UCSD-AML1 (cell line): ENCODE measurements around the gene KIAA0825.

Source experiments
- DNase-seq: peaks from one replicate; lab custom pipeline; 2025; ENCODE audit not compliant: unreplicated experiment; lab: John Stamatoyannopoulos, UW

Gene KIAA0825

GRCh38 chr5:94457788-94458187, 160.6 kb downstream of the KIAA0825 start:
- DNase-seq = no peak

- DNase-seq = no peak
These were observed 172.7 kb downstream of the KIAA0825 start for GRCh38 chr5:94445726-94446125.

DNA sequence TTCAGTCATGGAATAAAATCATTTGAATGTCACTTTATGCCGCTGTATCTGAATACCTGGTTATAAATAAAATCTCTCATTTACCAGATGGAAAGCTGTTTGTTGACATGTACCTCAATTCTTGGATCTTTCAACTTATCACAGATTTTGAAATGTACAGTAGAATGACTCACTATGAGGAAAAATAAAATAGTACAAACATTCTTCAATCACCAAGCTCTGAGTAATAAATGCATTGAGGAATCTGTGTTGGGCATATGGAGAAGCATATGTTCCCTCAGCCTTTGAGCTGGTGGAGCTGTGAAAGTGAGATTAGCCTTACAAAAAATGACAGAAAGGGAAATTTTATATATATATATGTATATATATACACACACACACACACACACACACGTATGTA, 175.4 kb downstream of the KIAA0825 start:
- no peak for DNase-seq

GRCh38 chr5:94442076-94442475, 176.3 kb downstream of the KIAA0825 start:
- no peak for DNase-seq

DNA sequence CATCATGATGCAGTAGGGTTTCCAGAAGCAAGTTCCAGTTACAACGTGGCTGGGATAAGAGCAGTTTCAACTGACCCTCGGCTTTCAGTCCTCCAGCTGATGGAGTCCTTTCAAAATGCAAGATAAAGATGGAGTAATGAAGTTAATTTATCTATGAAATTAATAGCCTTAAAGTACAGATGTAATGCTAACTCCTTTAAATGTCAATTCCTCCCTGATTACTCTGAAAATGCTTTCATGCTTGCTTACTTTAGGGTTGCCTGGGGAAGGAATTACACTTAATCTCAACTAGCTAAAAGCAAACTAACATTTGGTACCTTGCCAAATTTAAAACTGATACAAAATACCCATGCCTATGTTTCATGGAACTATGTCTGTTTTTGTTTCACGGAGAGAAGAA, 178.4 kb downstream of the KIAA0825 start:
- DNase-seq = no peak

DNA sequence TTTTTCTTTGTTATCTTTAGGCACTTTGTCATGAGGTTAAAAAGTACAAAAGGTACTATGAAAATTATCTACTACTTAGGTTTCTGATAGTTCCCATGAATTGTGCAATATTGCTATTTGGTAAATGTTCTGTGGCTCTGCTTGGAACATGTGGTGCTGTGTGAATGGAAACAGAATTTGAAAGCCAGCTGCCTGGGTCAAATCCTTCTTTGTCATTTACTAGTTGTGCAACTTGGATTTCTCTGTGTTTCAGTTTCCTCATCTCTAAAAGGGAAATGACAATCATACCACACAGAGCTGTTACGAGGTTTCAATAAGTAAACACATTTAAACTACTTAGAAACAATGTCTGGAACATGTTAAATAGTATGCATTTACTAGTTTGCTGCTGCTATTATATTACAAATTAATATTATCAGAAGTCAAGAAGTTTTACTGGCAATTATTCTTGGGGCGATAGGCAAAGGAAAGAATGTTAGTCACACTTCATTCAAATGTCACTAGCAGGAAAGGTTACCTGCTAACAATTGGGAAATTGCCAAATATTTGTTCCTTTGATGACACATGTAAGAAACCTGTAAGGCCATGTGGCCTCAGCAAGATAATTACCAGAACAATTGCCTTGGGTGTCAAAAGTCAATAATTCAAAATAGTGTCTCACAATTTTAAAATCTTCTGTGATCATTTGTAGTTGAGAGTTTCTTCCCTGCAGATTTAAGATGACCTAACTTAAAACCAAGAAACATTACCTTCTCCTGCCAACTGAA, 184.8 kb downstream of the KIAA0825 start:
- DNase-seq = no peak

- DNase-seq = no peak
These were observed 185.9 kb downstream of the KIAA0825 start for GRCh38 chr5:94432499-94432898.

DNA sequence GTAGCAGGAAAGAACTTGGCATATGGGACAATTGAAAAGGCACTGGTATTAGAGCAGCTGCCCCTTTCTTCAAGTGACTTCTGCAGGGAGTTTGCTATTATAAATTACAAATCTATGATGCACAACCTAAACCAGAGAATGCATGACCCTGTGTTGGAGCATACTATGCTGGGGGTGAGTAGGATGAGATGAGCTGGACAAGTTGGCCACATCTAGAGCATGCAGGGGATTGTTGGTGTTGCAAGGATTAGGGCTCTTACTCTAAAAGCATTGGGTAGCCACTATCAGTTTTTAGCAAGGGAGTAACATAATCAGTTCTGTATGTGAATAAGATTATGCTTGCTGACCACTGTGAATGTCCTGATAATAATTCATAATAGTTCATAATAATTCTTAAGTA, 186.7 kb downstream of the KIAA0825 start:
- no peak for DNase-seq

GRCh38 chr5:94429566-94429965, 188.8 kb downstream of the KIAA0825 start:
- DNase-seq = no peak

DNA sequence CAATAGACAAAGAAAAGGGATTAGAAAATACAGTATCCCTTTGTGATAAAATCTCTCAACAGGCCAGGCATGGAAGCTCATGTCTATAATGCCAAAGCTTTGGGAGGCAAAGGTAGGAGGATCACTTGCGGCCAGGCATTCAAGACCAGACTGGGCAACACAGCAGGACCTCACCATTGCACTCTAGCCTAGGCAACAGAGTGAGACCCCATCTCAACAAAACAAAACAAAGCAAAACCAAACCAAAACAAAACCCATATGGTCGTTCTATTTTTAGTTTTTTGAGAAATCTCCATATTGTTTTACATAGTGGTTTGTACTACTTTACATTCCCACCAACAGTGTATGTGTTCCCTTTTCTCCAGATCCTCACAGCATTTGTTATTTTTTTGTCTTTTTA, 193.0 kb downstream of the KIAA0825 start:
- DNase-seq = no peak

DNA sequence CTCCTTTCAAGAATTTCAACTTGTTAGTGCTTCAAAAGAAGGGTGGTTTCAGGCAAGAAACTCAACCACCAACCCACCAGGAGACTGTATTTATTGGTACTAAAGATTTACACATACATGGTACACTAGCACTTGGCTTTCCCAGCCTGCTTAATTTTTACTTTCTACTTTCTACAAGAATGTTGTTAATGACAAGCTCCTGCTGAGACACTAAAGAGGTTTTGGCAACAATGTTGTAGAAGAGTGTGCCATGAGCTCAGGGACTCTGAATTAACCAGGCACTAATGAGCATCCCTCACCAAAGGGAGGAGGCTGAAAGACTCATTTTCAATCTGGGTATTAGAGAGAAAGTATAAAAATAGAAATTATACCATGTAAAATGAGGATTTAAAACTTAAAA, 195.0 kb downstream of the KIAA0825 start:
- DNase-seq = no peak

DNA sequence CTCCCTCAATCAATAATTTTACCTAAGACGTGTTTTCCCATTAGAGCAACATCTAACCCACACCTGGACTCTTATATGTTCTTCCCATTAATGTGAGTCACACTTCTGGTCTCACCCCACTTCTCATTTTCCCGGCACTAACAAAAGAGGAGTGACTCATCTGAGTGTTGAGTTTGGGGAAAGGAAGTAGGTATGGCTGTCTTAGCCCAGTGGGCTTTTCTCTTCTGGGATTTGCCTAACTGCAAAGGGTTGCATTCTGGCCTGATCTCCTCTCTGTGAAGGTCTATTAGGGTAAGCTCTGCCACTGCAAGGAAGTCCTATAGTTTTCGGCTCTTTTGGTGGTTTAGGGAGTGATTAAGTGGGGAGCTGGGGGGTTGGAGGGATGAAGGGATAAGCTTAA, 195.6 kb downstream of the KIAA0825 start:
- DNase-seq = no peak

GRCh38 chr5:94420885-94421284, 197.5 kb downstream of the KIAA0825 start:
- no peak for DNase-seq

DNA sequence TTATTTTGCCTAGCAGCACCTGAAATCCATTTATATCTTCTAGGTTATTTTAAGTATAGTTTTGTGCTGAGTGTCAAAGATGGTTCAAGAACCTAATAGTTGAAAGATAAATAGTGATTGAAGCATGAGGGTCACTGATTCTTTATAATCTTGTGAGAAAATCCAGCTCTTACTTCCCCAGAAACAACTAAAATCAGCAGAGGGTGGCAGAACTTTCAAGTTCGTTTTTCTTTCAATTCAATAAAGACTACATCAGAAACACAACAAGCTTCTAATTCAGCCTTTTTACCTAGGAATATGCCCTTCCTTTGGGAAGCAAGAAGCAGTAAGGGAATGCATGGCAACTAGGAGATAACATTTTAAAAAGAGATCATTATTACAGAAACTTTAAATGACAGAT, 202.6 kb downstream of the KIAA0825 start:
- no peak for DNase-seq

- DNase-seq = no peak
These were observed 209.0 kb downstream of the KIAA0825 start for GRCh38 chr5:94409440-94409839.

DNA sequence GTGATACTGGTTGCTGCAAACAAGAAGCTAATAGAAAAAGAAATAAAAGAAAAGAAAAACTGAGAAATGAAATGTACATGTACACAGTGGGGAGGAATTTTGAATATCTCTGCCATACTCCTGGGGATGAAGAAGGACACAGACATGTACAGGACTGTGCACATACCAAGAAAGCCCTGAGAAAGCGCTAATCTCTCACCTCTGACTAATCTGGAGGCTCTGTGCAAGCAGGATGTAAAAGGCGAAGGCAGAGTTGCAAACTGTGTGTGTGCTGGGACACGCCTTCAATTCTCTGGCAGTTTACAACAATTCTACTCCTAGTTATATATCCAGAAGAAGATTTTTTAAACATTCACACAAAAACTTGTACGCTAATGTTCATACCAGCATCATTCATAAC, 211.4 kb downstream of the KIAA0825 start:
- DNase-seq = no peak

DNA sequence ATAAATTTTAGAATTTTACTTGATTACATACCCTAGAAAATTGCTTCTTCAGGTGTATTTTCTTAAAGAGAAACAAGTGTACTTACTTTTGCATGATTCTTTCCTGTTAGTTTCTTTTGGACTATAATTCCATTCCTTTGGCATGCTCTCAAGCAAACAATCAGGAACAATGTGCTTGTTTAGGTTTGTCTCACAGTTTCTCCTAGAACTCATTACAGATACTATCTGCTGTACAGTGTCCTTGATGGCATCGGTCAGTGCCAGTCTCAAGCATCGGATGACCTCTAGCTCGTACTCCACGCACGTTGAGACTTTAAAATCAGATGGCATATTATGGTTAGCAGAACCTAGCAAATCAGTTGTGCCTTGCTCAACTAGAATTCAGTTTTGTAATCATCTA, 214.9 kb downstream of the KIAA0825 start:
- DNase-seq = no peak

DNA sequence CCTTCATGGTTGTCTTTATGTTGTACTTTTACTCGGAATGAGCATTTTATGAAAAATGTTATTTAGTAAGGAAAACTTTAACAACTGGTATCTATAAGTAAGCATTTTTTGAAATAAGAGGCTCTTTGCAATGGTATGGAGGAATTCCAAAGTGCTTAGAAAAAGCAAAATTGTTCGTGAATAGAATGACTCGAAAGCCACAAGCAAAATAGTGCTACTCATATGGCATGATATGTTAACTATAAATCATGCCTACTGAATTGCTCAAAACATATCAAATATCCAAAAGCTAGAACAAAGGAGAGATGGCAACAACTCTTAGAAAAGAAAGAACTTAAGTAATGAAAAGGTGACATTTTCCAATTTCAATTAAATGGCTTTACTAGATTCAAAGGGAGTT, 216.3 kb downstream of the KIAA0825 start:
- no peak for DNase-seq

DNA sequence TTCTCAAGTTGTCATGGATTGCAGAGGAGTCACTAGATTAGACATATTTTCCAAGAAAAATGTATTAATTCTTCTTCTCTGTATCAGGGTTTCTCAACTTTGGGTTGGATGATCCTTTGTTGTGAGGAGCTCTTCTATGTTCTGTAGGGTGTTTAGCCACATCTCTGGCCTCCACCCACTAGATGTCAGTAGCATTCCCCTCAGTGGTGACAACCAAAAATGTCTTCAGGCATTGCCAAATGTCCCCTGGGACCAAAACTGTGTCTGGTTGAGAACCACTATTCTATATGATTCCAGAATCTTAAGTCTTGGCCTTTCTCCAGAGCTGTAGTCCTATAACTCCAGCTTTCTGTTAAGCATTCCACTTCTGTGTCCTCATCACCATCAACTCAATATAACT, 220.9 kb downstream of the KIAA0825 start:
- no peak for DNase-seq

GRCh38 chr5:94396687-94397086, 221.7 kb downstream of the KIAA0825 start:
- no peak for DNase-seq

GRCh38 chr5:94395468-94395867, 222.9 kb downstream of the KIAA0825 start:
- DNase-seq = no peak

DNA sequence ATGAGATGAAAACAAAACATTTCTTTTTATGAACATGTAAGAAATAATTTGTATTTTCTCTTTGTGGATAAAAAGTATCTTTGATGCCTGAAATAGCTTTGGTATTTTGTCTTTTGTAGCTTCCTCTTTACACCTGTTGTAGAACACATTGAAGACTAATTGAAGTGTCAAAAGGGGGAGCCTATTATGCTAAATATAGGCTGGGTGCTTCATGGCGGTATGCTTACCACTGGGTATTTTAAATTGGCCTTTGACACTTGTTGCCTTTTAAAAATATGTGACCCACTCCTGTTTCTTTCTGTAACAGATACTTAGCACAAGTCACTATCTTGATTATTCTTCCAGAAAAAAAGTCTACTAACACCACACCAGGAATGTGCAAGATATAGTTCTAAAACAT, 226.4 kb downstream of the KIAA0825 start:
- no peak for DNase-seq

DNA sequence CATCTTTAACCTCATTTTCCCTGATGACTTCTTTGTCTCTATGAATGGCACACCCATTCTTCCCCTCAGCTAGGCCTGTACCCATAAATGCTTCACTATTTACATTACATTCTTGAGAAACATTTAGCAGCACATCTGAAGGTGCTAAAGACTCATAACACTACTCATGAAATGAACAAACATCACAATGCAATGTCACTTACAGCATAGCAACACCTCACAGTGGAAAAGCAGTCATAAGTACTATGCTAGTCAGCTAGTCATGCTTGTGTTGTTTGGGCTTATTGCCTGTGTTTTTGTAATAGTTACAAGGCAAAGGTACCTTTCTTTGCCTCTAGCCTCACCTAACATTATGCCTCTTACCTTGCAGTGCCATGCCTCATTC, 228.9 kb downstream of the KIAA0825 start:
- DNase-seq = no peak
